ENCODE measurements around the gene SMYD3. TPM values are rescaled to one million over a fixed set of nuclear protein-coding genes. Genes with fewer than 3 reads are reported as not detected.
"Not testable (repeated sequence)": the region's sequence is repeated elsewhere in the genome, so short reads cannot be mapped to it uniquely, and the experiment has no call there.

SMYD3 gene
- total and polyA plus RNA-seq, 10 of the 15 experiments (the other 5 are each of a cell fraction or from before 2014, with no cell fraction given): 18.3 to 54.0 (median 24.8) TPM

- ChIA-PET POLR2A (no interaction called here), RAD21 (ENCODE audit: unreplicated experiment) (no interaction called here), CTCF (no interaction called here), SMC1A (ENCODE audit: uncharacterized antibody, unreplicated experiment) (no interaction called here)
- Histone ChIP-seq H3K9ac (ENCODE audit: control insufficient read depth, insufficient read depth, low read length) (no peak overlapping the region), H3K4me2 (ENCODE audit: control insufficient read depth, insufficient read depth) (no peak overlapping the region), H3K4me1 (ENCODE audit: control insufficient read depth, insufficient read depth, low read length) (no peaks in the 10 kb centered on the region), H3K9me3 (replicated peaks; ENCODE audit: control insufficient read depth, insufficient read depth, low read length) (no peaks in the 10 kb centered on the region; the same call in 1 of the 3 replicates), H3K36me3 (ENCODE audit: control insufficient read depth in 2 of 2, insufficient read depth in 2 of 2, low read length in 1 of 2) (no peaks in the 10 kb centered on the region), H3K27ac (ENCODE audit: control insufficient read depth, insufficient read depth) (no peak overlapping the region), H4K20me1 (ENCODE audit: control insufficient read depth, insufficient read depth) (no peaks in the 10 kb centered on the region), H2AFZ (ENCODE audit: control insufficient read depth, low read depth, low read length) (no peak overlapping the region), H3K27me3 (replicated peaks in 1 of 2; ENCODE audit: control insufficient read depth in 2 of 2, insufficient read depth in 2 of 2, low read length in 1 of 2) (no peaks in the 10 kb centered on the region), H3K4me3 (no peak overlapping the region), H3K79me2 (ENCODE audit: control insufficient read depth, insufficient read depth, low read length) (no peaks in the 10 kb centered on the region)
- WGBS (ENCODE audit: insufficient coverage, insufficient replicate concordance, low lambda C conversion rate, missing lambda C conversion rate): 33% methylated on average over 2 of the region's 2 CpGs
- FAIRE-seq: no peak
- TF ChIP-seq CHD2 (IDR thresholded peaks at IDR 0.05; ENCODE audit: borderline replicate concordance, low read depth, low read length) (no peak), BCL11A (IDR thresholded peaks at IDR 0.05; ENCODE audit: low read depth, low read length) (no peak), PAX5 (IDR thresholded peaks at IDR 0.05; ENCODE audit: borderline replicate concordance, low read depth, low read length) (no peak), HSF1 (IDR thresholded peaks at IDR 0.05; ENCODE audit: low read depth, low read length) (no peak), ZBTB40 (IDR thresholded peaks at IDR 0.05; ENCODE audit: borderline replicate concordance) (no peak), MYB (IDR thresholded peaks at IDR 0.05; ENCODE audit: borderline replicate concordance, low read depth, low read length) (no peak)
- DNase-seq (ENCODE audit: low read depth, low spot score): no peak
- no TSS peak for BruUV-seq (replicated peaks)
- ATAC-seq: no peak
- in situ Hi-C loops (cut with MboI) (no loop called here), intact Hi-C loops (cut with micrococcal nuclease; ENCODE audit: unreplicated experiment) (no loop called here)
Observed at GRCh38 chr1:245730801-245731200, 776.3 kb downstream of the SMYD3 start.

- SMC1A ChIA-PET (ENCODE audit: uncharacterized antibody, unreplicated experiment); in situ Hi-C loops (cut with MboI); H3K27me3 ChIP-seq (replicated peaks in 1 of 2; ENCODE audit: control insufficient read depth in 2 of 2, insufficient read depth in 2 of 2, low read length in 1 of 2); H3K4me1 ChIP-seq (ENCODE audit: control insufficient read depth, insufficient read depth, low read length); H3K36me3 ChIP-seq (ENCODE audit: control insufficient read depth in 2 of 2, insufficient read depth in 2 of 2, low read length in 1 of 2); H3K4me3 ChIP-seq; POLR2A ChIA-PET; H3K27ac ChIP-seq (ENCODE audit: control insufficient read depth, insufficient read depth); FAIRE-seq; BruUV-seq (replicated peaks); H3K9ac ChIP-seq (ENCODE audit: control insufficient read depth, insufficient read depth, low read length); ATAC-seq; H2AFZ ChIP-seq (ENCODE audit: control insufficient read depth, low read depth, low read length); DNase-seq (ENCODE audit: low read depth, low spot score); H3K79me2 ChIP-seq (ENCODE audit: control insufficient read depth, insufficient read depth, low read length); H3K4me2 ChIP-seq (ENCODE audit: control insufficient read depth, insufficient read depth); H3K9me3 ChIP-seq (replicated peaks; ENCODE audit: control insufficient read depth, insufficient read depth, low read length); intact Hi-C loops (cut with micrococcal nuclease; ENCODE audit: unreplicated experiment); CTCF ChIA-PET; H4K20me1 ChIP-seq (ENCODE audit: control insufficient read depth, insufficient read depth): not testable (repeated sequence)
- 77% methylated on average over 3 of the region's 3 CpGs for WGBS (ENCODE audit: insufficient coverage, insufficient replicate concordance, low lambda C conversion rate, missing lambda C conversion rate)
- RAD21 ChIA-PET (ENCODE audit: unreplicated experiment): interaction anchor here (0.7 kb wide), 1 partner anchor 105 kb away, joined by 3 read pairs; no protein-coding TSS in a partner anchor
Observed at GRCh38 chr1:245728035-245728434, 779.0 kb downstream of the SMYD3 start.
